Sciatic nerve (tissue), 2 donors: ENCODE measurements around the gene NDUFA7. TPM values are rescaled to one million over a fixed set of nuclear protein-coding genes. Genes with fewer than 3 reads are reported as not detected.
"Not testable (repeated sequence)": the region's sequence is repeated elsewhere in the genome, so short reads cannot be mapped to it uniquely, and the experiment has no call there.

Experiments used
- ATAC-seq: fragments of 200-7000 bp; cut with Tn5 transposase; one replicate; pipeline ENCODE4 v1.9.1; 2020; ENCODE audit warnings: mild to moderate bottlenecking, moderate library complexity
- DNase-seq: peaks from one replicate; pipeline ENCODE4 v3.0.0-alpha.2; 2020; ENCODE audit warnings: low spot score
- intact Hi-C: fragments of 100-400 bp; cut with DNase I; formaldehyde crosslinking; loops from one replicate; pipeline ENCODE4 v1.14.2; 2022
- total RNA-seq: library from RNA; stranded (reverse); fragmentation: NEBNext Ultra II Directional; extraction: Animal tissue kit (Norgen Biotek cat#: 25700); gene quantifications from one replicate; pipeline ENCODE4 v1.2.1, GENCODE V29; 2021
- donor health status: DM: no; HTN: no; CAD: no.
- donor health status: DM: no; HTN: no; CAD: no.

NDUFA7 gene
- total RNA-seq, 1 donor from 2014 or later: 24.7 TPM

- no peak for DNase-seq
- intact Hi-C loops: no loop called here
- no peak for ATAC-seq
Observed at GRCh38 chr19:8343483-8343844, 22.3 kb upstream of the NDUFA7 start.

- intact Hi-C loops: no loop called here
- DNase-seq (peak; percentile 96), ATAC-seq (peak; percentile 98)
Observed at GRCh38 chr19:8342684-8343482, 21.7 kb upstream of the NDUFA7 start, which contains the start of gene KANK3. TSS of gene KANK3 (minus strand) at chr19:8343262. CDS start at chr19:8337828, 5,434 bp downstream.

- ATAC-seq (peak; percentile 25), DNase-seq (no peak)
- intact Hi-C loops: no loop called here
Observed at GRCh38 chr19:8342316-8342683, 21.1 kb upstream of the NDUFA7 start.

- intact Hi-C loops, DNase-seq, ATAC-seq: not testable (repeated sequence)
Observed at GRCh38 chr19:8341504-8341903, 20.3 kb upstream of the NDUFA7 start.

GRCh38 chr19:8340341-8341096 is 19.3 kb upstream of the NDUFA7 start:
- ATAC-seq (peak; percentile 47), DNase-seq (no peak)
- intact Hi-C loops: no loop called here

GRCh38 chr19:8338835-8339234 is 17.7 kb upstream of the NDUFA7 start:
- no peak for ATAC-seq
- intact Hi-C loops: no loop called here
- no peak for DNase-seq

- ATAC-seq: no peak
- DNase-seq: no peak
- intact Hi-C loops: no loop called here
Observed at GRCh38 chr19:8337728-8338127, 16.6 kb upstream of the NDUFA7 start.

GRCh38 chr19:8336660-8337059 is 15.5 kb upstream of the NDUFA7 start:
- DNase-seq (no peak), ATAC-seq (no peak)
- intact Hi-C loops: no loop called here

GRCh38 chr19:8336072-8336569 is 14.9 kb upstream of the NDUFA7 start:
- no peak for DNase-seq
- no peak for ATAC-seq
- intact Hi-C loops: no loop called here

- intact Hi-C loops: no loop called here
- ATAC-seq (no peak), DNase-seq (no peak)
Observed at GRCh38 chr19:8335343-8336071, 14.3 kb upstream of the NDUFA7 start.

GRCh38 chr19:8334458-8335342 is 13.5 kb upstream of the NDUFA7 start:
- DNase-seq: no peak
- peak; percentile 53 for ATAC-seq
- intact Hi-C loops: no loop called here

GRCh38 chr19:8333767-8334457 is 12.7 kb upstream of the NDUFA7 start:
- DNase-seq: no peak
- ATAC-seq: no peak
- intact Hi-C loops: no loop called here

- DNase-seq (no peak), ATAC-seq (no peak)
Observed at GRCh38 chr19:8332976-8333766, 12.0 kb upstream of the NDUFA7 start.

GRCh38 chr19:8331263-8331845 is 10.2 kb upstream of the NDUFA7 start:
- DNase-seq (no peak), ATAC-seq (no peak)
- intact Hi-C loops: no loop called here

More at GRCh38 chr19:8332976-8333766, 12.0 kb upstream of the NDUFA7 start:
- intact Hi-C loops: no loop called here

GRCh38 chr19:8329996-8330395 is 8.8 kb upstream of the NDUFA7 start:
- no peak for DNase-seq
- intact Hi-C loops: no loop called here
- no peak for ATAC-seq

GRCh38 chr19:8325454-8325853 is 4.3 kb upstream of the NDUFA7 start:
- ATAC-seq (no peak), DNase-seq (no peak)
- intact Hi-C loops: no loop called here
